OCI-LY3 (cell line): ENCODE measurements around the gene MLPH.

Experiments
- CTCF ChIP-seq: fragments of 200-600, 300-600 bp; sonication (generic); IDR thresholded peaks from 2 replicates; pipeline ENCODE4 v1.5.1; 2014; ENCODE audit warnings: antibody characterized with exemption, low read length, low read depth
- EZH2phosphoT487 ChIP-seq: fragments of 200-600 bp; shearing (Covaris generic); IDR thresholded peaks from 2 replicates; pipeline ENCODE4 v1.6.1; 2018; ENCODE audit warnings: antibody characterized with exemption, mixed run types, low read depth

GRCh38 chr2:237600205-237600846 is 113.3 kb downstream of the MLPH start:
- TF ChIP-seq EZH2phosphoT487 = no peak
- TF ChIP-seq CTCF = no peak
